Panc1 (cell line): ENCODE results near the gene CCR5AS.

Experiments
- ATAC-seq: fragments of 200-7000 bp; cut with Tn5 transposase; 2 replicates; pipeline ENCODE4 v1.9.1; 2020; ENCODE audit warnings: mild to moderate bottlenecking, moderate library complexity
- BruUV-seq: library from RNA; stranded (reverse); fragments of 400-500 nt; replicated peaks from 2 replicates; lab custom pipeline; 2021; lab: Mats Ljungman, UMichigan
- CTCF ChIA-PET: fragments of 300-600 bp; sonication (Branson Sonifier 250); formaldehyde crosslinking; loops from one replicate; lab custom pipeline; 2022; ENCODE audit warnings: antibody characterized with exemption; lab: Charles Lee
- POLR2A ChIA-PET: fragments of 300-600 bp; sonication (Branson Sonifier 250); formaldehyde crosslinking; loops from one replicate; lab custom pipeline; 2022; ENCODE audit warnings: antibody characterized with exemption; lab: Charles Lee
- DNase-seq: peaks from one replicate; pipeline ENCODE4 v3.0.0-alpha.2; 2010; ENCODE audit warnings: low read depth, low spot score
- H3K27ac ChIP-seq: 2 replicates; pipeline ENCODE4 v1.5.1; 2011; ENCODE audit warnings: mild to moderate bottlenecking, low read length, inconsistent platforms
- H3K27me3 ChIP-seq: fragments of 200-500 bp; sonication (Bioruptor generic); 2 replicates; pipeline ENCODE4 v1.6.0; 2014; ENCODE audit warnings: low read length, inconsistent platforms; ENCODE audit not compliant: control insufficient read depth, insufficient read depth
- H3K36me3 ChIP-seq: fragments of 200-500 bp; sonication (Bioruptor generic); 2 replicates; pipeline ENCODE4 v1.5.1; 2014; ENCODE audit warnings: inconsistent platforms, mild to moderate bottlenecking, low read length, moderate library complexity; ENCODE audit not compliant: control insufficient read depth, insufficient read depth
- H3K4me1 ChIP-seq: 2 replicates; pipeline ENCODE4 v1.5.1; 2011; ENCODE audit warnings: inconsistent platforms, mild to moderate bottlenecking, low read length, moderate library complexity; ENCODE audit not compliant: control insufficient read depth, insufficient read depth
- H3K4me3 ChIP-seq, 2 experiments: 2 replicates each; pipeline ENCODE4 v1.5.1; 2011 to 2012; ENCODE audit warnings: low read depth in 2 of 2, low read length in 2 of 2, mild to moderate bottlenecking in 2 of 2, inconsistent platforms in 1 of 2, moderate library complexity in 1 of 2
- H3K9me3 ChIP-seq: fragments of 200-500 bp; sonication (Bioruptor generic); 2 replicates; pipeline ENCODE4 v1.5.1; 2014; ENCODE audit warnings: low read depth, mild to moderate bottlenecking, inconsistent platforms, low read length, moderate library complexity; ENCODE audit not compliant: control insufficient read depth, insufficient read depth
- POLR2AphosphoS5 ChIP-seq: IDR thresholded peaks from 2 replicates; pipeline ENCODE4 v1.6.1; 2012; ENCODE audit warnings: mild to moderate bottlenecking, low read depth, low read length, moderate library complexity
- SIN3A ChIP-seq: IDR thresholded peaks from 2 replicates; pipeline ENCODE4 v1.6.1; 2012; ENCODE audit warnings: low read depth, mild to moderate bottlenecking, low read length, moderate library complexity, borderline replicate concordance; ENCODE audit not compliant: insufficient read depth
- TCF7L2 ChIP-seq: IDR thresholded peaks from 2 replicates; pipeline ENCODE4 v1.6.1; 2011; ENCODE audit warnings: mild to moderate bottlenecking, low read depth, low read length, inconsistent platforms
- in situ Hi-C: cut with HindIII; loops from 2 replicates; pipeline ENCODE4 v1.10.0; 2016; ENCODE audit warnings: low sequenced_read_pairs, low pct_unique_long_range_greater_than_20kb
- intact Hi-C: fragments of 100-400 bp; cut with micrococcal nuclease; formaldehyde crosslinking; loops from one replicate; pipeline ENCODE4 v1.10.0; 2022; ENCODE audit not compliant: unreplicated experiment
- TF ChIP-seq, protein P1 (sequence below), 2 experiments: IDR thresholded peaks; 2 replicates each; pipeline ENCODE4 v1.6.1; 2011 to 2012; ENCODE audit warnings: low read depth in 2 of 2, control low read depth in 1 of 2, low read length in 1 of 2, mild to moderate bottlenecking in 1 of 2, moderate library complexity in 1 of 2; ENCODE audit not compliant: insufficient read depth in 1 of 2
- TF ChIP-seq, protein P2 (sequence below): fragments of 450-650 bp; IDR thresholded peaks from 2 replicates; pipeline ENCODE4 v1.5.1; 2017; ENCODE audit warnings: mild to moderate bottlenecking

Gene CCR5AS

DNA sequence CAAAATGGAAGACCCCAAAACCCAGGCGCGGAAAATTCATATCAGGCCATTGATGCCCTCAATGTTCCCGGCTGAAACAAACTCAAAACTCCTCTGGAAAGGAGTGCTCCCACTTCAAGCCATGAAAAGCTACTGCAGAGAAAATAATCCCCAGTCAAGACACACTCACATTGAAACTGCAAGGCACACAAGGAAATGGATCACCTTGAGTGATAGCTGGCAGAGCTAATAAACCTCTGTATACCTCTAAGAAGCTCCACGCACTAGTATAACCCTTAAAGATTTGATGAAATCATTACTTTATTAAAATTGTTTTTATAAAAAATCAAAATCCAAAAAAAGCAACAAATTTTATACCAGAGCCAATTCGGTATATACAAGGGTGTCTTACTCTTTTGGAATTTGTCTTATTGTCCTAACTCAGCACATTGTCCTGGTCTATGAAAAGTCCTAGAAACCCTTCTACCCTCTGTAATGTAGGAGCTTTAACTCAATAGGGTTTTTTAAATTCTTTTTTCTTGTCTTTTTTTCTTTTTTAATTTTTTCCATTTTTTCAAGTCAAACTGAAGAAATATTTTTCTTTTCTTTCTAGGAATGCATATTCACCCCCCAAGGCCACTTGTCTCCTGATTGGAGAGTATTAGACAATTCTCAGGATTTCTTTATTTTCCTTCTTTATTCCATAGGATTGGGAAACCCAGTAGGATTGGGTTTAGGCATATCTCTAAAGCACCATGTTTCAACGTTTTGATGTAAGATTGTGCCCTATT lies 8.5 kb downstream of the CCR5AS start:
- no peak overlapping the region for H3K4me3 ChIP-seq
- in situ Hi-C loops, result no loop called here
- ATAC-seq (no peak), DNase-seq (no peak)
- intact Hi-C loops, result no loop called here
- POLR2A ChIA-PET, result no interaction called here
- no peak for TF ChIP-seq POLR2AphosphoS5
- no peak for TF ChIP-seq SIN3A
- no peak for TF ChIP-seq TCF7L2
- TF ChIP-seq, protein P1, sequence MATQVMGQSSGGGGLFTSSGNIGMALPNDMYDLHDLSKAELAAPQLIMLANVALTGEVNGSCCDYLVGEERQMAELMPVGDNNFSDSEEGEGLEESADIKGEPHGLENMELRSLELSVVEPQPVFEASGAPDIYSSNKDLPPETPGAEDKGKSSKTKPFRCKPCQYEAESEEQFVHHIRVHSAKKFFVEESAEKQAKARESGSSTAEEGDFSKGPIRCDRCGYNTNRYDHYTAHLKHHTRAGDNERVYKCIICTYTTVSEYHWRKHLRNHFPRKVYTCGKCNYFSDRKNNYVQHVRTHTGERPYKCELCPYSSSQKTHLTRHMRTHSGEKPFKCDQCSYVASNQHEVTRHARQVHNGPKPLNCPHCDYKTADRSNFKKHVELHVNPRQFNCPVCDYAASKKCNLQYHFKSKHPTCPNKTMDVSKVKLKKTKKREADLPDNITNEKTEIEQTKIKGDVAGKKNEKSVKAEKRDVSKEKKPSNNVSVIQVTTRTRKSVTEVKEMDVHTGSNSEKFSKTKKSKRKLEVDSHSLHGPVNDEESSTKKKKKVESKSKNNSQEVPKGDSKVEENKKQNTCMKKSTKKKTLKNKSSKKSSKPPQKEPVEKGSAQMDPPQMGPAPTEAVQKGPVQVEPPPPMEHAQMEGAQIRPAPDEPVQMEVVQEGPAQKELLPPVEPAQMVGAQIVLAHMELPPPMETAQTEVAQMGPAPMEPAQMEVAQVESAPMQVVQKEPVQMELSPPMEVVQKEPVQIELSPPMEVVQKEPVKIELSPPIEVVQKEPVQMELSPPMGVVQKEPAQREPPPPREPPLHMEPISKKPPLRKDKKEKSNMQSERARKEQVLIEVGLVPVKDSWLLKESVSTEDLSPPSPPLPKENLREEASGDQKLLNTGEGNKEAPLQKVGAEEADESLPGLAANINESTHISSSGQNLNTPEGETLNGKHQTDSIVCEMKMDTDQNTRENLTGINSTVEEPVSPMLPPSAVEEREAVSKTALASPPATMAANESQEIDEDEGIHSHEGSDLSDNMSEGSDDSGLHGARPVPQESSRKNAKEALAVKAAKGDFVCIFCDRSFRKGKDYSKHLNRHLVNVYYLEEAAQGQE (IDR thresholded peaks at IDR 0.05; ENCODE audit: insufficient read depth in 1 of 2, low read depth in 2 of 2, low read length in 1 of 2), result no peak
- TF ChIP-seq, protein P2, sequence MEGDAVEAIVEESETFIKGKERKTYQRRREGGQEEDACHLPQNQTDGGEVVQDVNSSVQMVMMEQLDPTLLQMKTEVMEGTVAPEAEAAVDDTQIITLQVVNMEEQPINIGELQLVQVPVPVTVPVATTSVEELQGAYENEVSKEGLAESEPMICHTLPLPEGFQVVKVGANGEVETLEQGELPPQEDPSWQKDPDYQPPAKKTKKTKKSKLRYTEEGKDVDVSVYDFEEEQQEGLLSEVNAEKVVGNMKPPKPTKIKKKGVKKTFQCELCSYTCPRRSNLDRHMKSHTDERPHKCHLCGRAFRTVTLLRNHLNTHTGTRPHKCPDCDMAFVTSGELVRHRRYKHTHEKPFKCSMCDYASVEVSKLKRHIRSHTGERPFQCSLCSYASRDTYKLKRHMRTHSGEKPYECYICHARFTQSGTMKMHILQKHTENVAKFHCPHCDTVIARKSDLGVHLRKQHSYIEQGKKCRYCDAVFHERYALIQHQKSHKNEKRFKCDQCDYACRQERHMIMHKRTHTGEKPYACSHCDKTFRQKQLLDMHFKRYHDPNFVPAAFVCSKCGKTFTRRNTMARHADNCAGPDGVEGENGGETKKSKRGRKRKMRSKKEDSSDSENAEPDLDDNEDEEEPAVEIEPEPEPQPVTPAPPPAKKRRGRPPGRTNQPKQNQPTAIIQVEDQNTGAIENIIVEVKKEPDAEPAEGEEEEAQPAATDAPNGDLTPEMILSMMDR, result no peak
- H3K9me3 ChIP-seq, result no peaks in the 10 kb centered on the region
- no peak overlapping the region for H3K27ac ChIP-seq
- no TSS peak for BruUV-seq
- no peaks in the 10 kb centered on the region for H3K27me3 ChIP-seq
- H3K36me3 ChIP-seq, result no peaks in the 10 kb centered on the region
- CTCF ChIA-PET, result no interaction called here
- no peaks in the 10 kb centered on the region for H3K4me1 ChIP-seq

DNA sequence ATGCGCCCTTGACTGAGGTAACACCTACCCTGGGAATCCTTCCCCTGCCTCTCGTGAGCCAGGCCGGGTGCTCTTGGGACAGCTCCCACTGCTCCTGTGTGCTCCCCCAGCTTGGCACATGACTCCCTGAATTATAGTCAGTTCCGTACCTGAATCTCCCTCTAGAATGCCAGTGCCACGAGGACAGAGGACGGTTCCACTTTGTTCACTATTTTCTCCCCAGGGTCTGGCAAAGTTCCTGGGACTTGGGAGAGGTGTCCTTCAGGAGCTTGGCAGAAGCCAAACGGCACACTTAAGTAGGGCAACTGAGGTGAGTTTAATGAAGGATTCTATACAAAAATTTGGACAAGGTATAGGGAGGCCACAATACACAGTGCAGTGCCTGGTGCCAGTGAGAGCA lies 9.8 kb downstream of the CCR5AS start:
- no peak overlapping the region for H3K4me3 ChIP-seq
- ChIA-PET CTCF (no interaction called here), POLR2A (interaction anchor here (0.7 kb wide), 1 partner anchor 75 kb away, joined by 3 read pairs; no protein-coding TSS in a partner anchor)
- intact Hi-C loops (no loop called here), in situ Hi-C loops (no loop called here)
- no peak for TF ChIP-seq TCF7L2
- TF ChIP-seq, protein P1 (IDR thresholded peaks at IDR 0.05; ENCODE audit: insufficient read depth in 1 of 2, low read depth in 2 of 2, low read length in 1 of 2), result no peak
- no peak for TF ChIP-seq POLR2AphosphoS5
- TF ChIP-seq, protein P2, result no peak
- no peak for TF ChIP-seq SIN3A
- H3K27ac ChIP-seq, result no peak overlapping the region
- H3K4me1 ChIP-seq, result no peaks in the 10 kb centered on the region
- H3K27me3 ChIP-seq, result no peaks in the 10 kb centered on the region
- DNase-seq (no peak), ATAC-seq (no peak)
- H3K9me3 ChIP-seq, result no peaks in the 10 kb centered on the region
- BruUV-seq, result no TSS peak
- H3K36me3 ChIP-seq, result no peaks in the 10 kb centered on the region
